H9 (cell line): Measurements from ENCODE around the gene RGS6. TPM values are rescaled to one million over a fixed set of nuclear protein-coding genes. Genes with fewer than 3 reads are reported as not detected.

Experiments used
- DNase-seq: peaks from one replicate; pipeline ENCODE4 v3.0.0-alpha.2; 2017
- H2AFZ ChIP-seq: one replicate; pipeline ENCODE4 v1.6.1; 2013; ENCODE audit warnings: mild to moderate bottlenecking, low read length, control low read depth, moderate library complexity
- H2AK5ac ChIP-seq: 2 replicates; pipeline ENCODE4 v1.6.1; 2013; ENCODE audit warnings: low read length, control low read depth, mixed read lengths; ENCODE audit not compliant: insufficient read length
- H2BK120ac ChIP-seq: one replicate; pipeline ENCODE4 v1.6.1; 2013; ENCODE audit warnings: low read depth, mild to moderate bottlenecking, low read length, control low read depth, inconsistent platforms; ENCODE audit not compliant: poor library complexity, severe bottlenecking
- H2BK12ac ChIP-seq: 2 replicates; pipeline ENCODE4 v1.6.1; 2013; ENCODE audit warnings: low read length, control low read depth, mixed read lengths, low read depth; ENCODE audit not compliant: insufficient read length
- H2BK15ac ChIP-seq: 2 replicates; pipeline ENCODE4 v1.6.1; 2013; ENCODE audit warnings: low read depth, low read length, control low read depth
- H2BK20ac ChIP-seq: one replicate; pipeline ENCODE4 v1.6.1; 2013; ENCODE audit warnings: low read depth, mild to moderate bottlenecking, low read length, control low read depth, inconsistent platforms; ENCODE audit not compliant: poor library complexity, severe bottlenecking
- H2BK5ac ChIP-seq: 2 replicates; pipeline ENCODE4 v1.6.1; 2013; ENCODE audit warnings: low read length, control low read depth, mixed read lengths; ENCODE audit not compliant: insufficient read length
- H3K14ac ChIP-seq: 2 replicates; pipeline ENCODE4 v1.6.1; 2013; ENCODE audit warnings: low read length, control low read depth; ENCODE audit not compliant: insufficient read depth
- H3K18ac ChIP-seq: 2 replicates; pipeline ENCODE4 v1.6.1; 2013; ENCODE audit warnings: low read depth, mild to moderate bottlenecking, mixed read lengths, low read length, control low read depth; ENCODE audit not compliant: insufficient read length
- H3K23ac ChIP-seq: 2 replicates; pipeline ENCODE4 v1.6.1; 2013; ENCODE audit warnings: low read length, control low read depth, mixed read lengths, low read depth; ENCODE audit not compliant: insufficient read length
- H3K23me2 ChIP-seq: 2 replicates; pipeline ENCODE4 v1.6.1; 2013; ENCODE audit warnings: low read depth, mild to moderate bottlenecking, mixed read lengths, low read length, control low read depth; ENCODE audit not compliant: insufficient read length, poor library complexity, severe bottlenecking
- H3K27ac ChIP-seq: 2 replicates; pipeline ENCODE4 v1.5.1; 2013; ENCODE audit warnings: low read length, control low read depth, mixed read lengths, low read depth; ENCODE audit not compliant: insufficient read length
- H3K27me3 ChIP-seq: 2 replicates; pipeline ENCODE4 v1.6.1; 2013; ENCODE audit warnings: low read length, control low read depth, inconsistent platforms; ENCODE audit not compliant: insufficient read depth
- H3K4ac ChIP-seq: 2 replicates; pipeline ENCODE4 v1.6.1; 2013; ENCODE audit warnings: low read depth, mild to moderate bottlenecking, control low read depth, inconsistent platforms, low read length, moderate library complexity
- H3K4me1 ChIP-seq: 2 replicates; pipeline ENCODE4 v1.6.1; 2013; ENCODE audit warnings: low read length, control low read depth, inconsistent platforms; ENCODE audit not compliant: insufficient read depth
- H3K4me2 ChIP-seq: 2 replicates; pipeline ENCODE4 v1.6.1; 2013; ENCODE audit warnings: low read length, control low read depth, mixed read lengths; ENCODE audit not compliant: insufficient read length, insufficient read depth
- H3K56ac ChIP-seq: 2 replicates; pipeline ENCODE4 v1.6.1; 2013; ENCODE audit warnings: low read depth, mild to moderate bottlenecking, mixed read lengths, low read length, control low read depth; ENCODE audit not compliant: insufficient read length
- H3K79me1 ChIP-seq: 2 replicates; pipeline ENCODE4 v1.6.1; 2013; ENCODE audit warnings: low read depth, mild to moderate bottlenecking, moderate library complexity, low read length, control low read depth, inconsistent platforms; ENCODE audit not compliant: insufficient read depth, poor library complexity, severe bottlenecking
- H3K79me2 ChIP-seq: 2 replicates; pipeline ENCODE4 v1.6.1; 2013; ENCODE audit warnings: low read length, control low read depth, inconsistent platforms; ENCODE audit not compliant: insufficient read depth
- H3K9ac ChIP-seq: 2 replicates; pipeline ENCODE4 v1.6.1; 2013; ENCODE audit warnings: low read length, control low read depth, mixed read lengths; ENCODE audit not compliant: insufficient read length; ENCODE audit errors: extremely low read depth
- H3K9me3 ChIP-seq: one replicate; pipeline ENCODE4 v1.6.1; 2013; ENCODE audit warnings: low read depth, low read length, inconsistent platforms; ENCODE audit not compliant: control insufficient read depth
- H3T11ph ChIP-seq: one replicate; pipeline ENCODE4 v1.6.1; 2013; ENCODE audit warnings: mild to moderate bottlenecking, low read length, control low read depth, inconsistent platforms
- H4K20me1 ChIP-seq: one replicate; pipeline ENCODE4 v1.6.1; 2013; ENCODE audit not compliant: control insufficient read depth, insufficient read length, insufficient read depth
- H4K5ac ChIP-seq: 2 replicates; pipeline ENCODE4 v1.6.1; 2013; ENCODE audit warnings: low read depth, mild to moderate bottlenecking, mixed read lengths, low read length, control low read depth; ENCODE audit not compliant: insufficient read length
- H4K8ac ChIP-seq: replicated peaks from 2 replicates; pipeline ENCODE4 v1.6.1; 2013; ENCODE audit warnings: low read length, control low read depth, mixed read lengths, low read depth; ENCODE audit not compliant: insufficient read length
- H4K91ac ChIP-seq: 2 replicates; pipeline ENCODE4 v1.6.1; 2013; ENCODE audit warnings: low read depth, mild to moderate bottlenecking, moderate library complexity, mixed read lengths, low read length, control low read depth; ENCODE audit not compliant: insufficient read length
- H3K27ac Mint-ChIP-seq, 3 experiments: 2 replicates in 2 of 3; 3 replicates in 1 of 3; pipeline ENCODE4 v1.8.0; 2020 to 2021; ENCODE audit warnings: mixed read lengths in 3 of 3, mild to moderate bottlenecking in 1 of 3, moderate library complexity in 1 of 3
- H3K27me3 Mint-ChIP-seq: 2 replicates; pipeline ENCODE4 v1.8.0; 2021; ENCODE audit warnings: low read depth, mild to moderate bottlenecking, moderate library complexity, mixed read lengths
- H3K36me3 Mint-ChIP-seq, 3 experiments: 2 replicates in 2 of 3; 3 replicates in 1 of 3; pipeline ENCODE4 v1.8.0; 2020 to 2021; ENCODE audit warnings: low read depth in 3 of 3, mixed read lengths in 3 of 3; ENCODE audit not compliant: insufficient read depth in 1 of 3
- H3K4me1 Mint-ChIP-seq, 2 experiments: 2 replicates each; pipeline ENCODE4 v1.8.0; 2020; ENCODE audit warnings: mixed read lengths in 2 of 2
- H3K4me3 Mint-ChIP-seq, 2 experiments: 2 replicates in 1 of 2; 3 replicates in 1 of 2; pipeline ENCODE4 v1.8.0; 2020 to 2021; ENCODE audit warnings: mild to moderate bottlenecking in 2 of 2, mixed read lengths in 2 of 2, moderate library complexity in 1 of 2
- H3K9me3 Mint-ChIP-seq, 2 experiments: 2 replicates in 1 of 2; 3 replicates in 1 of 2; pipeline ENCODE4 v1.8.0; 2020; ENCODE audit warnings: mild to moderate bottlenecking in 2 of 2, mixed read lengths in 2 of 2, moderate library complexity in 1 of 2
- CTCF ChIP-seq: fragments of 200-600 bp; sonication (generic); conservative IDR thresholded peaks from 3 replicates; pipeline ENCODE4 v1.8.0; 2021; ENCODE audit warnings: antibody characterized with exemption, mild to moderate bottlenecking
- WGBS: extraction: QIAGEN DNeasy Blood & Tissue Kit; methylation state at CpG from one replicate; pipeline ENCODE4 v1.1.7; 2013; ENCODE audit warnings: missing lambda C conversion rate, low lambda C conversion rate, mixed read lengths; ENCODE audit not compliant: insufficient read length; ENCODE audit errors: extremely low coverage; 5-methylcytosine and 5-hydroxymethylcytosine counted together
- total RNA-seq: library from RNA; stranded (reverse); gene quantifications from 2 replicates; pipeline ENCODE4 v1.2.1, GENCODE V29; 2021

RGS6 gene
- total RNA-seq, 1 experiment from 2014 or later, result 3.0 TPM

GRCh38 chr14:72377016-72377415 is 444.8 kb downstream of the RGS6 start:
- no CpG with 5 or more reads among the region's 3 CpGs for WGBS
- H3K9me3 Mint-ChIP-seq, result peaks cover 11 to 14% of the 10 kb centered on the region in 2 experiments; a peak in 4 of 5 replicates
- Histone ChIP-seq H3K27me3 (no peaks in the 10 kb centered on the region), H4K91ac (no peak overlapping the region), H2BK5ac (no peak overlapping the region), H3K14ac (no peak overlapping the region), H2AFZ (no peak overlapping the region), H2BK15ac (no peak overlapping the region), H3K4me2 (no peak overlapping the region), H3K23me2 (no peaks in the 10 kb centered on the region), H3K56ac (no peak overlapping the region), H3K23ac (no peak overlapping the region), H2BK12ac (no peak overlapping the region), H3K79me1 (no peaks in the 10 kb centered on the region), H3K4me1 (no peaks in the 10 kb centered on the region), H2BK20ac (no peak overlapping the region), H3K79me2 (no peaks in the 10 kb centered on the region), H4K8ac (no peak overlapping the region), H2BK120ac (no peak overlapping the region), H3K9me3 (no peaks in the 10 kb centered on the region), H3K9ac (no peak overlapping the region), H2AK5ac (no peak overlapping the region), H3K4ac (no peak overlapping the region), H3T11ph (no peak overlapping the region), H4K20me1 (no peaks in the 10 kb centered on the region), H4K5ac (no peak overlapping the region), H3K18ac (no peak overlapping the region), H3K27ac (no peak overlapping the region)
- H3K36me3 Mint-ChIP-seq, result no peaks in the 10 kb centered on the region; a peak in 2 of 7 replicates
- H3K27me3 Mint-ChIP-seq, result no peaks in the 10 kb centered on the region; the same call in 1 of the 2 replicates
- DNase-seq, result no peak
- H3K27ac Mint-ChIP-seq, result no peak overlapping the region
- no peak for TF ChIP-seq CTCF
- no peak overlapping the region for H3K4me3 Mint-ChIP-seq
- no peaks in the 10 kb centered on the region for H3K4me1 Mint-ChIP-seq
